ENCODE results near the gene LHX8. TPM values are rescaled to one million over a fixed set of nuclear protein-coding genes. Genes with fewer than 3 reads are reported as not detected.

The LHX8 gene
- total and polyA plus RNA-seq, 2 donors (not counting 3 experiments of a cell fraction or from before 2014, with no cell fraction given) = not detected

DNA sequence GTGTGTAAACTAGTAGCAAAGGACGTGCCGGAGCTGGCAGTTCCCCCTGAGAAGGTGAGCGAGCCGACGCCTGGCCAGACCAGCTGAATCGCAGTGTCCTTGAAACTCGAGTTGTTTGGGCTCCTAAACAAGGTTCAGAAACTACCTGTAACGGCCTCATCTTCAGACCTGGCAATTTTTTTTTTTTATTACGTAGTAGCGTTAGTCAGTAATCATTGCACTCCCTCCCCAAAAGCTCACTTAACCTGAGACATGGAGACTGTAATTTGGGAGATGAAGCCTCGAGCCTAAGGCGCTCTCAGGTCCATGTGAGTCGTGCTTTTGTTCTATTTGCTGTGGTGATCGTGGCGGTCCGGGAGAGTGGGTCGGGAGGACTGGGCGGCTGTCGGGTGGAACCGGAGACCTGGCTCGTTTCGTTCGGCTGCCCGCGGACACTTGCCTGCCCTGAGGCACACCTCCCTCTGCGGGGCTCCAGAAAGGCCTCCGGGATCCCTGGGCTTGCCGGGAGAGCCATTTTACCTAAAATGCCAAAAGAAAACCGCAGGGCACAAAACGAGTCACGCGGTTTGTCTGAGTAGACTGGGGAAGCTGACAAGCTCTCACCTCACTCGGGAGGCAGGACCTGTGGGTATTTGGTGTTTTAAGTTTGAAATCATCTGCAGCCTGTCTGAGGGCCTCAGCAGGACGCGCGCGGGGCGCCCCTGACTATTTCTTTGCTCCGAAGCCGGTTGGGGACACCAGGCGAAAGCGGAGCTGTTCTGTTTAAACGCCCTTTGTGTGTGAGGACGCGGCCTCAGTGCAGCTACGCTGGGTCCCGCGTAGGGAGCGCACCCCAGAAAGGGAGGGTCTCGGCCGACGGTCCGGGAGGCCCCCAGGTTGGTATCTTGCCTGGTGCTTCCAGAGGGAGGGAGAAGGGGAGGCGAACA lies 722 bp downstream of the LHX8 start:
- Histone ChIP-seq H3K4me2 (ENCODE audit: insufficient read depth, low read length) (no peak overlapping the region), H3K4me1 (ENCODE audit: control insufficient read depth, extremely low read depth, insufficient read depth, low read length) (no peaks in the 10 kb centered on the region), H3K36me3 (ENCODE audit: control insufficient read depth in 2 of 2, extremely low read depth in 1 of 2, insufficient read depth in 2 of 2, low read length in 2 of 2) (no peaks in the 10 kb centered on the region), H3K9me1 (replicated peaks; ENCODE audit: control insufficient read depth, extremely low read depth, insufficient read depth, low read length) (no peaks in the 10 kb centered on the region), H3K27ac (ENCODE audit: insufficient read depth, low read depth, low read length) (no peak overlapping the region), H3K4me3 (replicated peaks in 1 of 3; ENCODE audit: insufficient read depth in 1 of 3, low read depth in 1 of 3, low read length in 3 of 3) (no peak overlapping the region), H3K9me3 (replicated peaks; ENCODE audit: control insufficient read depth, insufficient read depth, low read length) (no peaks in the 10 kb centered on the region), H3K79me2 (ENCODE audit: control insufficient read depth, insufficient read depth, low read length) (no peaks in the 10 kb centered on the region), H3K9ac (replicated peaks; ENCODE audit: extremely low read depth, insufficient read depth, low read length) (no peak overlapping the region), H3K27me3 (ENCODE audit: control insufficient read depth in 2 of 2, insufficient read depth in 2 of 2, low read length in 2 of 2) (peaks cover 89 to 98% of the 10 kb centered on the region in 2 experiments), H2AFZ (ENCODE audit: low read depth, low read length) (no peak overlapping the region), H4K20me1 (replicated peaks; ENCODE audit: control insufficient read depth, extremely low read depth, insufficient read depth, low read length) (no peaks in the 10 kb centered on the region)
- no peak for FAIRE-seq
- no TSS peak for BruUV-seq (replicated peaks)
- dilution Hi-C loops (cut with MboI; ENCODE audit: extremely low pct_ligation_motif_present, low sequenced_read_pairs) (no loop called here), intact Hi-C loops (cut with micrococcal nuclease) (loop anchor here (5.0 kb wide), 2 partner anchors 67 to 363 kb away; no protein-coding TSS in a partner anchor)
- ChIA-PET POLR2A (no interaction called here), CTCF (interaction anchor here (0.8 to 2.6 kb wide), 4 partner anchors 14 to 363 kb away, joined by 3 to 15 read pairs (median 6); no protein-coding TSS in a partner anchor)
- peak; percentile 28 for DNase-seq (ENCODE audit: low read depth, low spot score)
- TF ChIP-seq EZH2 (IDR thresholded peaks at IDR 0.05; ENCODE audit: borderline replicate concordance, low read depth, low read length, severe bottlenecking) (peak; percentile 77), FOS (IDR thresholded peaks at IDR 0.05; ENCODE audit: borderline replicate concordance, insufficient read depth, low read length) (no peak)

DNA sequence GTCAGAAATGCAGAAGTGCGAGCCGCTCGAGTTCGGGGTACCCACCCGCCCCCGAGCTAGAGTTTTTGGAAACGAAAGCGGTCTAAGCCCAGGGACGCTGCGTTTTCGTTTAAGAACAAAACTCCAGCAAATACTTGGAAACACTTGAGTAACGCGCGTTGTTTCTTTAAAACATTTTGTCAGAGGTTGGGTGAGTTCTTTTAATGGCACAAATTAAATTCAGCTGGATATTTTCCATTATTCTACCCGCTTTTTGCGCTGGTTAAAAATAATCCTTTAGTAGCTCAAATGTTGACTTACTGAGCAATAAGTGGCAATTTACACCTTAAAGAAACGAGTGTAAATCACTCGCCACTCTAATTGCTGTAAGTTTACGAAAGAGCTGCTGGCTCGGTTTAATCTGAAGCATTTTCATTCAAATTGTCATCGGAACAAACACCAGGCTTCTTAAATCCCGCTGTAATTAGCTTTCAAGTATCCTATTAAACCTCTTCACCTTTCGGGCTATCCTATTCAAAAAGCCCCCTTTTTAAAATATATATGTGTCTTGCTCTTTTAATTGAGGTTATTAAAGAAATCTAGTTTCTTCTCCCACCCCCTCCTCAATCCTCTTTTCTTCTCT lies 1.5 kb downstream of the LHX8 start:
- intact Hi-C loops (cut with micrococcal nuclease) = loop anchor here (5.0 kb wide), 1 partner anchor 363 kb away; no protein-coding TSS in a partner anchor
- Histone ChIP-seq H3K4me2 (ENCODE audit: insufficient read depth, low read length) (no peak overlapping the region), H3K9me3 (replicated peaks; ENCODE audit: control insufficient read depth, insufficient read depth, low read length) (no peaks in the 10 kb centered on the region), H3K27me3 (ENCODE audit: control insufficient read depth in 2 of 2, insufficient read depth in 2 of 2, low read length in 2 of 2) (peaks cover 84 to 97% of the 10 kb centered on the region in 2 experiments), H3K4me1 (ENCODE audit: control insufficient read depth, extremely low read depth, insufficient read depth, low read length) (no peaks in the 10 kb centered on the region), H3K27ac (ENCODE audit: insufficient read depth, low read depth, low read length) (no peak overlapping the region), H2AFZ (ENCODE audit: low read depth, low read length) (no peak overlapping the region), H3K9ac (replicated peaks; ENCODE audit: extremely low read depth, insufficient read depth, low read length) (no peak overlapping the region), H4K20me1 (replicated peaks; ENCODE audit: control insufficient read depth, extremely low read depth, insufficient read depth, low read length) (no peaks in the 10 kb centered on the region), H3K4me3 (replicated peaks in 1 of 3; ENCODE audit: insufficient read depth in 1 of 3, low read depth in 1 of 3, low read length in 3 of 3) (no peak overlapping the region), H3K9me1 (replicated peaks; ENCODE audit: control insufficient read depth, extremely low read depth, insufficient read depth, low read length) (no peaks in the 10 kb centered on the region), H3K36me3 (ENCODE audit: control insufficient read depth in 2 of 2, extremely low read depth in 1 of 2, insufficient read depth in 2 of 2, low read length in 2 of 2) (no peaks in the 10 kb centered on the region), H3K79me2 (ENCODE audit: control insufficient read depth, insufficient read depth, low read length) (no peaks in the 10 kb centered on the region)
- TF ChIP-seq EZH2 (IDR thresholded peaks at IDR 0.05; ENCODE audit: borderline replicate concordance, low read depth, low read length, severe bottlenecking) (peak; percentile 40), POLR2AphosphoS5 (IDR thresholded peaks at IDR 0.05; ENCODE audit: insufficient read depth, low read depth, low read length) (no peak)
- POLR2A ChIA-PET = interaction anchor here (0.6 kb wide), 1 partner anchor 90 kb away, joined by 3 read pairs; no protein-coding TSS in a partner anchor
- no peak for FAIRE-seq
- CTCF ChIA-PET = interaction anchor here (0.8 to 2.6 kb wide), 4 partner anchors 13 to 364 kb away, joined by 3 to 15 read pairs (median 6); no protein-coding TSS in a partner anchor
- DNase-seq (ENCODE audit: low read depth, low spot score) = peak; percentile 54
- dilution Hi-C loops (cut with MboI; ENCODE audit: extremely low pct_ligation_motif_present, low sequenced_read_pairs) = no loop called here
- no TSS peak for BruUV-seq (replicated peaks)
